ENCODE data around the gene PTPRD.

DNA sequence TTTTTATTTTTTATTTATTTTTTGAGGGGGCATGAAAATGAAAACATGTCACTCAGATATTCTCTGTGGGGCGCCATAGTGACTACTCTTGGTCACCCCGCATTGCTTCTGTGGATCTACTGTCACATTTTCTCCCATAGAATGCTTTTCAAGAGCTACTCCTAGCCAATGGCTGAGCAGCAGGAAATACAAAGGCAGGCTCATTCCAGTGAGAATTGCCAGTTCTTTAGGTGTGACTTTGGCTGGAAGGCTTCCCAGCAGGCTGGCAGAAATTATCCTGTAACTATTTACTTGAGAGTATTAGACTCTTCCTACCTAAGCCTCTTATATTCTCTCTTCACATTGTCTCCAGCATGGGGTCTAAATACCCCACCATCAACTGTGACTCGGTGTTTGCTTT is 21.0 kb upstream of the PTPRD start:
- TF ChIP-seq POLR2A (IDR thresholded peaks at IDR 0.05; ENCODE audit: low read depth, low read length) (no peak), POLR2AphosphoS5 (IDR thresholded peaks at IDR 0.05; ENCODE audit: low read depth, low read length) (no peak)

Data from GM12892 (cell line).